ENCODE measurements around the gene MOB1A. TPM values are rescaled to one million over a fixed set of nuclear protein-coding genes. Genes with fewer than 3 reads are reported as not detected.

Gene MOB1A
- total and polyA plus RNA-seq, 2 experiments from 2014 or later = 36.2 to 111 TPM

DNA sequence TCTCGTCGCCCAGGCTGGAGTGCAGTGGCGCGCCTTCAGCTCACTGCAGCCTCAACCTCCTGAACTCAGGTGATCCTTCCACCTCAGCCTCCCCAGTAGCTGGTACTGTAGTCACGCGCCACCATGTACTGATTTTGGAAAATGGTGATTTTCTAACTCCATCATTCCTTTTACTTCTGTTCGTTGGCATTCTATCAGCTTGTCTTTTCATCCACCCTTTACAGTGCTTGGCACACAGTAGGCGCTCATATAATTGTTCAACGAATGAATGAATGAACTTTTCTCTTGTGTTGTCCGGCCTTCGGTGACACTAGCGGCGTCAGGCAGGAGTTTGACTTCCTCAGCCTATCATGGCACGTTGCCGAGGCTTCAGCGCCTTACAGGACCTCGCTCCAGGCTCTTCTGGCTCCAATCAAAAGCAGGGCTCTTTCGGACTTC, 19.4 kb upstream of the MOB1A start:
- no peaks in the 10 kb centered on the region for H3F3A ChIP-seq (replicated peaks; ENCODE audit: low read depth)
- H3K79me2 ChIP-seq (replicated peaks; ENCODE audit: insufficient read depth) = peaks cover 46% of the 10 kb centered on the region
- H3K4me2 ChIP-seq = peak overlapping the region; percentile 40; the same call in 1 of the 2 replicates
- peaks cover 28% of the 10 kb centered on the region for H3K4me1 ChIP-seq (ENCODE audit: insufficient read depth)
- ATAC-seq (no peak), DNase-seq (ENCODE audit: low spot score) (no peak)
- H3K36me3 ChIP-seq (ENCODE audit: insufficient read depth) = peaks cover 18% of the 10 kb centered on the region
- no peak for TF ChIP-seq POLR2AphosphoS5 (IDR thresholded peaks at IDR 0.05; ENCODE audit: low read depth)
- no peak for TF ChIP-seq ZNF331 (CRISPR knock-in tag; IDR thresholded peaks at IDR 0.05; ENCODE audit: low read depth)
- peak; percentile 84 for TF ChIP-seq CREB1 (CRISPR knock-in tag; IDR thresholded peaks at IDR 0.05; ENCODE audit: low read depth)
- H2AFZ ChIP-seq = no peak overlapping the region
- peaks cover 39% of the 10 kb centered on the region for H4K20me1 ChIP-seq (replicated peaks; ENCODE audit: insufficient read depth)
- H3K27ac Mint-ChIP-seq = peak overlapping the region; percentile 100
- H3K9me2 ChIP-seq (ENCODE audit: insufficient read depth) = no peaks in the 10 kb centered on the region
- no peak overlapping the region; the same call in 1 of the 2 replicates for H3K27ac ChIP-seq (ENCODE audit: low read depth)
- peaks cover 24% of the 10 kb centered on the region for H3K4me1 Mint-ChIP-seq
- peaks cover 24% of the 10 kb centered on the region for H3K27me3 Mint-ChIP-seq (ENCODE audit: insufficient read depth, low read depth, poor library complexity)
- peaks cover 43% of the 10 kb centered on the region for H3K36me3 Mint-ChIP-seq (ENCODE audit: low read depth)
- H3K4me3 Mint-ChIP-seq = peak overlapping the region; percentile 99
- H3K4me3 ChIP-seq = peak overlapping the region; percentile 37; the same call in 1 of the 2 replicates
- H3K27me3 ChIP-seq (ENCODE audit: insufficient read depth) = no peaks in the 10 kb centered on the region
- peaks cover 8% of the 10 kb centered on the region; the same call in 2 of the 3 replicates for H3K9me3 Mint-ChIP-seq

DNA sequence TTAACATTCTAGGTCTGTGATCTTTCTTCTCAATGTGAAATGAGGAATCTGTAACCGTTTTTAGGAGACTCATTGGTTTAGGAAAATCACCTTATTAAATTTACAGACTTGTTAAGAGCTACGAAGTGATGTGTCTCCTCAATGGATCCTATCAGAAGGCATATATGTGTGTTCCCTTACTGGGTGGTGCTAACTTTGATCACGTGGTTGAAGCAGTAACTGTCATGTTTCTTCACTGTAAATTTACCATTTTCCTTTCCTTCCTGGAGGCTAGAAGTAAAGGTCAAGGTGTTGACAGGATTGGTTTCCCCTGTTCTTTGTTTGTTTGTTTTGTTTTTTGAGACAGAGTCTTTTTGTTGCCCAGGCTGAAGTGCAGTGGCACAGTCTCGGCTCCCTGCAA, 18.4 kb upstream of the MOB1A start:
- Histone ChIP-seq H3K27me3 (ENCODE audit: insufficient read depth) (no peaks in the 10 kb centered on the region), H4K20me1 (replicated peaks; ENCODE audit: insufficient read depth) (peaks cover 29% of the 10 kb centered on the region), H3K4me3 (no peak overlapping the region), H3K4me1 (ENCODE audit: insufficient read depth) (peaks cover 22% of the 10 kb centered on the region), H3K79me2 (replicated peaks; ENCODE audit: insufficient read depth) (peaks cover 36% of the 10 kb centered on the region), H3K27ac (ENCODE audit: low read depth) (no peak overlapping the region), H2AFZ (no peak overlapping the region), H3K4me2 (no peak overlapping the region), H3K36me3 (ENCODE audit: insufficient read depth) (peaks cover 8% of the 10 kb centered on the region), H3K9me2 (ENCODE audit: insufficient read depth) (no peaks in the 10 kb centered on the region), H3F3A (replicated peaks; ENCODE audit: low read depth) (no peaks in the 10 kb centered on the region)
- peaks cover 22% of the 10 kb centered on the region for H3K27me3 Mint-ChIP-seq (ENCODE audit: insufficient read depth, low read depth, poor library complexity)
- H3K9me3 Mint-ChIP-seq = peaks cover 8% of the 10 kb centered on the region; the same call in 2 of the 3 replicates
- peaks cover 34% of the 10 kb centered on the region for H3K36me3 Mint-ChIP-seq (ENCODE audit: low read depth)
- peaks cover 27% of the 10 kb centered on the region for H3K4me1 Mint-ChIP-seq
- ATAC-seq = no peak
- no peak overlapping the region for H3K27ac Mint-ChIP-seq
- no peak for DNase-seq (ENCODE audit: low spot score)
- H3K4me3 Mint-ChIP-seq = no peak overlapping the region; the same call in 2 of the 3 replicates
- TF ChIP-seq CREB1 (CRISPR knock-in tag; IDR thresholded peaks at IDR 0.05; ENCODE audit: low read depth) (no peak), EZH2phosphoT487 (IDR thresholded peaks at IDR 0.05; ENCODE audit: unreplicated experiment) (no peak), ZNF114 (CRISPR knock-in tag; IDR thresholded peaks at IDR 0.05) (no peak), POLR2AphosphoS5 (IDR thresholded peaks at IDR 0.05; ENCODE audit: low read depth) (no peak)
- TF ChIP-seq, protein P1, sequence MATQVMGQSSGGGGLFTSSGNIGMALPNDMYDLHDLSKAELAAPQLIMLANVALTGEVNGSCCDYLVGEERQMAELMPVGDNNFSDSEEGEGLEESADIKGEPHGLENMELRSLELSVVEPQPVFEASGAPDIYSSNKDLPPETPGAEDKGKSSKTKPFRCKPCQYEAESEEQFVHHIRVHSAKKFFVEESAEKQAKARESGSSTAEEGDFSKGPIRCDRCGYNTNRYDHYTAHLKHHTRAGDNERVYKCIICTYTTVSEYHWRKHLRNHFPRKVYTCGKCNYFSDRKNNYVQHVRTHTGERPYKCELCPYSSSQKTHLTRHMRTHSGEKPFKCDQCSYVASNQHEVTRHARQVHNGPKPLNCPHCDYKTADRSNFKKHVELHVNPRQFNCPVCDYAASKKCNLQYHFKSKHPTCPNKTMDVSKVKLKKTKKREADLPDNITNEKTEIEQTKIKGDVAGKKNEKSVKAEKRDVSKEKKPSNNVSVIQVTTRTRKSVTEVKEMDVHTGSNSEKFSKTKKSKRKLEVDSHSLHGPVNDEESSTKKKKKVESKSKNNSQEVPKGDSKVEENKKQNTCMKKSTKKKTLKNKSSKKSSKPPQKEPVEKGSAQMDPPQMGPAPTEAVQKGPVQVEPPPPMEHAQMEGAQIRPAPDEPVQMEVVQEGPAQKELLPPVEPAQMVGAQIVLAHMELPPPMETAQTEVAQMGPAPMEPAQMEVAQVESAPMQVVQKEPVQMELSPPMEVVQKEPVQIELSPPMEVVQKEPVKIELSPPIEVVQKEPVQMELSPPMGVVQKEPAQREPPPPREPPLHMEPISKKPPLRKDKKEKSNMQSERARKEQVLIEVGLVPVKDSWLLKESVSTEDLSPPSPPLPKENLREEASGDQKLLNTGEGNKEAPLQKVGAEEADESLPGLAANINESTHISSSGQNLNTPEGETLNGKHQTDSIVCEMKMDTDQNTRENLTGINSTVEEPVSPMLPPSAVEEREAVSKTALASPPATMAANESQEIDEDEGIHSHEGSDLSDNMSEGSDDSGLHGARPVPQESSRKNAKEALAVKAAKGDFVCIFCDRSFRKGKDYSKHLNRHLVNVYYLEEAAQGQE (IDR thresholded peaks at IDR 0.05; ENCODE audit: unreplicated experiment) = no peak
- TF ChIP-seq, protein P2, sequence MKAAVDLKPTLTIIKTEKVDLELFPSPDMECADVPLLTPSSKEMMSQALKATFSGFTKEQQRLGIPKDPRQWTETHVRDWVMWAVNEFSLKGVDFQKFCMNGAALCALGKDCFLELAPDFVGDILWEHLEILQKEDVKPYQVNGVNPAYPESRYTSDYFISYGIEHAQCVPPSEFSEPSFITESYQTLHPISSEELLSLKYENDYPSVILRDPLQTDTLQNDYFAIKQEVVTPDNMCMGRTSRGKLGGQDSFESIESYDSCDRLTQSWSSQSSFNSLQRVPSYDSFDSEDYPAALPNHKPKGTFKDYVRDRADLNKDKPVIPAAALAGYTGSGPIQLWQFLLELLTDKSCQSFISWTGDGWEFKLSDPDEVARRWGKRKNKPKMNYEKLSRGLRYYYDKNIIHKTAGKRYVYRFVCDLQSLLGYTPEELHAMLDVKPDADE (IDR thresholded peaks at IDR 0.05) = no peak
- TF ChIP-seq, protein P3, sequence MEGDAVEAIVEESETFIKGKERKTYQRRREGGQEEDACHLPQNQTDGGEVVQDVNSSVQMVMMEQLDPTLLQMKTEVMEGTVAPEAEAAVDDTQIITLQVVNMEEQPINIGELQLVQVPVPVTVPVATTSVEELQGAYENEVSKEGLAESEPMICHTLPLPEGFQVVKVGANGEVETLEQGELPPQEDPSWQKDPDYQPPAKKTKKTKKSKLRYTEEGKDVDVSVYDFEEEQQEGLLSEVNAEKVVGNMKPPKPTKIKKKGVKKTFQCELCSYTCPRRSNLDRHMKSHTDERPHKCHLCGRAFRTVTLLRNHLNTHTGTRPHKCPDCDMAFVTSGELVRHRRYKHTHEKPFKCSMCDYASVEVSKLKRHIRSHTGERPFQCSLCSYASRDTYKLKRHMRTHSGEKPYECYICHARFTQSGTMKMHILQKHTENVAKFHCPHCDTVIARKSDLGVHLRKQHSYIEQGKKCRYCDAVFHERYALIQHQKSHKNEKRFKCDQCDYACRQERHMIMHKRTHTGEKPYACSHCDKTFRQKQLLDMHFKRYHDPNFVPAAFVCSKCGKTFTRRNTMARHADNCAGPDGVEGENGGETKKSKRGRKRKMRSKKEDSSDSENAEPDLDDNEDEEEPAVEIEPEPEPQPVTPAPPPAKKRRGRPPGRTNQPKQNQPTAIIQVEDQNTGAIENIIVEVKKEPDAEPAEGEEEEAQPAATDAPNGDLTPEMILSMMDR (conservative IDR thresholded peaks at IDR 0.05; ENCODE audit: low read depth in 2 of 2) = no peak

Data from GM23338 (cell line).